H1 (cell line): Measurements from ENCODE around the gene ELOVL2. TPM values are rescaled to one million over a fixed set of nuclear protein-coding genes. Genes with fewer than 3 reads are reported as not detected.

Experiments
- CTCF ChIA-PET: fragments of 300-600 bp; sonication (Branson Sonifier 250); formaldehyde crosslinking; loops from one replicate; lab custom pipeline; 2021; ENCODE audit not compliant: partially characterized antibody; lab: Charles Lee
- POLR2A ChIA-PET: fragments of 300-600 bp; sonication (Branson Sonifier 250); formaldehyde crosslinking; loops from one replicate; lab custom pipeline; 2021; ENCODE audit warnings: inconsistent platforms; ENCODE audit not compliant: partially characterized antibody; lab: Charles Lee
- DNase-seq, 2 experiments: peaks; one replicate each; pipeline versions ENCODE4 v3.0.0 to v3.0.0-alpha.2; 2010 to 2022; ENCODE audit warnings: low spot score in 2 of 2, low read depth in 1 of 2, mixed read lengths in 1 of 2
- FAIRE-seq: peaks from 2 replicates; lab custom pipeline; 2011; peaks lifted over from hg19 to GRCh38; lab: Jason Lieb, UNC
- H2AFZ ChIP-seq: 2 replicates; pipeline ENCODE4 v1.8.1; 2012; ENCODE audit warnings: low read length, inconsistent platforms
- H2AK5ac ChIP-seq: 2 replicates; pipeline ENCODE4 v1.6.1; 2013; ENCODE audit warnings: low read depth, low read length
- H2BK120ac ChIP-seq: replicated peaks from 2 replicates; pipeline ENCODE3; 2013; ENCODE audit warnings: low read depth, low read length, inconsistent platforms
- H2BK12ac ChIP-seq: 2 replicates; pipeline ENCODE4 v1.6.1; 2013; ENCODE audit warnings: low read depth, low read length
- H2BK15ac ChIP-seq: 2 replicates; pipeline ENCODE4 v1.6.1; 2013; ENCODE audit warnings: low read length
- H2BK20ac ChIP-seq: 2 replicates; pipeline ENCODE4 v1.6.1; 2013; ENCODE audit warnings: low read length
- H2BK5ac ChIP-seq: 2 replicates; pipeline ENCODE4 v1.6.1; 2013; ENCODE audit warnings: low read depth, low read length
- H3K14ac ChIP-seq: 2 replicates; pipeline ENCODE4 v1.6.1; 2013; ENCODE audit warnings: inconsistent platforms; ENCODE audit not compliant: insufficient read length
- H3K18ac ChIP-seq: 2 replicates; pipeline ENCODE4 v1.6.1; 2013; ENCODE audit warnings: low read length; ENCODE audit errors: extremely low read depth
- H3K23ac ChIP-seq: 2 replicates; pipeline ENCODE4 v1.6.1; 2013; ENCODE audit warnings: inconsistent platforms; ENCODE audit not compliant: insufficient read length
- H3K23me2 ChIP-seq: 2 replicates; pipeline ENCODE4 v1.6.1; 2013; ENCODE audit warnings: low read depth, low read length
- H3K27ac ChIP-seq: 2 replicates; pipeline ENCODE4 v1.6.1; 2011; ENCODE audit warnings: low read depth, low read length, inconsistent platforms
- H3K27me3 ChIP-seq, 4 experiments: replicated peaks in 1 of 4; 1 replicate in 1 of 4; 2 replicates in 3 of 4; pipeline versions ENCODE4 v1.6.1 to v1.8.1; 2011 to 2013; ENCODE audit warnings: low read length in 3 of 4, mild to moderate bottlenecking in 3 of 4, inconsistent platforms in 2 of 4, mixed read lengths in 2 of 4, moderate library complexity in 1 of 4; ENCODE audit not compliant: control insufficient read depth in 3 of 4, insufficient read depth in 3 of 4; ENCODE audit errors: extremely low read depth in 1 of 4
- H3K36me3 ChIP-seq, 4 experiments: 2 replicates each; pipeline versions ENCODE4 v1.6.1 to v1.8.1; 2011 to 2013; ENCODE audit warnings: mild to moderate bottlenecking in 4 of 4, low read length in 3 of 4, moderate library complexity in 2 of 4, control low read depth in 1 of 4, inconsistent platforms in 1 of 4; ENCODE audit not compliant: insufficient read depth in 4 of 4, control insufficient read depth in 2 of 4
- H3K4ac ChIP-seq: replicated peaks from 2 replicates; pipeline ENCODE3; 2013; ENCODE audit warnings: low read length, low read depth, mixed read lengths, inconsistent platforms; ENCODE audit not compliant: insufficient read length
- H3K4me1 ChIP-seq, 4 experiments: replicated peaks in 1 of 4; 1 replicate in 1 of 4; 2 replicates in 3 of 4; pipeline versions ENCODE4 v1.6.1 to v1.8.1; 2011 to 2013; ENCODE audit warnings: low read length in 3 of 4, inconsistent platforms in 2 of 4, mixed read lengths in 1 of 4; ENCODE audit not compliant: insufficient read depth in 4 of 4, control insufficient read depth in 3 of 4
- H3K4me2 ChIP-seq, 2 experiments: 2 replicates each; pipeline versions ENCODE4 v1.6.1 to v1.8.1; 2011 to 2013; ENCODE audit warnings: low read depth in 2 of 2, low read length in 2 of 2, control low read depth in 1 of 2, inconsistent platforms in 1 of 2, mild to moderate bottlenecking in 1 of 2; ENCODE audit not compliant: insufficient read depth in 1 of 2
- H3K4me3 ChIP-seq, 4 experiments: fragments of 200-600, 300-600 bp in 1 of 4; sonication (generic), shearing (Covaris generic), sonication (Bioruptor Twin) in 1 of 4; 2 replicates each; pipeline versions ENCODE4 v1.5.1 to v1.8.1; 2011 to 2016; ENCODE audit warnings: low read length in 4 of 4, low read depth in 3 of 4, control low read depth in 2 of 4, inconsistent platforms in 2 of 4, mild to moderate bottlenecking in 2 of 4, mixed read lengths in 1 of 4, moderate library complexity in 1 of 4; ENCODE audit not compliant: insufficient read depth in 2 of 4; ENCODE audit errors: extremely low read depth in 1 of 4
- H3K56ac ChIP-seq: replicated peaks from 2 replicates; pipeline ENCODE3; 2013; ENCODE audit warnings: low read depth, mild to moderate bottlenecking, mixed read lengths, low read length, inconsistent platforms; ENCODE audit not compliant: insufficient read length
- H3K79me1 ChIP-seq: 2 replicates; pipeline ENCODE4 v1.6.1; 2013; ENCODE audit warnings: low read depth, low read length, control low read depth
- H3K79me2 ChIP-seq, 2 experiments: 2 replicates each; pipeline versions ENCODE4 v1.6.1 to v1.8.1; 2012 to 2013; ENCODE audit warnings: low read length in 2 of 2, mild to moderate bottlenecking in 2 of 2, inconsistent platforms in 1 of 2; ENCODE audit not compliant: insufficient read depth in 2 of 2, control insufficient read depth in 1 of 2
- H3K9ac ChIP-seq, 4 experiments: replicated peaks in 1 of 4; 1 replicate in 1 of 4; 2 replicates in 3 of 4; pipeline versions ENCODE4 v1.6.1 to v1.8.1; 2011 to 2013; ENCODE audit warnings: low read depth in 3 of 4, low read length in 3 of 4, control low read depth in 2 of 4, mild to moderate bottlenecking in 2 of 4, moderate library complexity in 2 of 4, inconsistent platforms in 1 of 4; ENCODE audit errors: extremely low read depth in 1 of 4
- H3K9me3 ChIP-seq, 2 experiments: 2 replicates each; pipeline versions ENCODE4 v1.6.1 to v1.8.1; 2012 to 2013; ENCODE audit warnings: mild to moderate bottlenecking in 2 of 2, moderate library complexity in 2 of 2, control low read depth in 1 of 2, inconsistent platforms in 1 of 2, low read depth in 1 of 2, low read length in 1 of 2, mixed read lengths in 1 of 2; ENCODE audit not compliant: insufficient read depth in 2 of 2
- H4K20me1 ChIP-seq, 2 experiments: replicated peaks in 1 of 2; 2 replicates each; pipeline versions ENCODE3 to v1.8.1; 2011 to 2013; ENCODE audit warnings: inconsistent platforms in 2 of 2, low read length in 2 of 2, mild to moderate bottlenecking in 1 of 2; ENCODE audit not compliant: insufficient read depth in 2 of 2, control insufficient read depth in 1 of 2
- H4K5ac ChIP-seq: 2 replicates; pipeline ENCODE4 v1.6.1; 2013; ENCODE audit warnings: low read length, low read depth, mixed read lengths, inconsistent platforms; ENCODE audit not compliant: insufficient read length
- H4K8ac ChIP-seq: 2 replicates; pipeline ENCODE4 v1.8.0; 2013; ENCODE audit warnings: mild to moderate bottlenecking, moderate library complexity, low read length, inconsistent platforms; ENCODE audit not compliant: insufficient read depth; ENCODE audit errors: extremely low read depth
- H4K91ac ChIP-seq: replicated peaks from 2 replicates; pipeline ENCODE3; 2013; ENCODE audit warnings: low read length, mixed read lengths, inconsistent platforms; ENCODE audit not compliant: insufficient read length
- FOSL1 ChIP-seq: IDR thresholded peaks from 2 replicates; pipeline ENCODE4 v1.6.1; 2011; ENCODE audit warnings: mild to moderate bottlenecking, low read depth, low read length, moderate library complexity; ENCODE audit not compliant: insufficient read depth
- KDM1A ChIP-seq: fragments of 200-600, 300-600 bp; sonication (generic); IDR thresholded peaks from 2 replicates; pipeline ENCODE4 v1.7.1; 2016; ENCODE audit warnings: mild to moderate bottlenecking, low read length, borderline replicate concordance
- MAFK ChIP-seq: IDR thresholded peaks from 2 replicates; pipeline ENCODE4 v1.6.1; 2012; ENCODE audit warnings: low read depth, mild to moderate bottlenecking, improper control_type of control experiment, low read length
- RAD21 ChIP-seq, 2 experiments: IDR thresholded peaks in 1 of 2; conservative IDR thresholded peaks in 1 of 2; 2 replicates each; pipeline ENCODE4 v1.6.1; 2011; ENCODE audit warnings: low read depth in 2 of 2, low read length in 2 of 2, improper control_type of control experiment in 1 of 2, inconsistent platforms in 1 of 2, mild to moderate bottlenecking in 1 of 2, moderate library complexity in 1 of 2
- RNF2 ChIP-seq: fragments of 200-900, 300-1000 bp; sonication (generic); IDR thresholded peaks from 2 replicates; pipeline ENCODE4 v1.7.1; 2016; ENCODE audit warnings: borderline replicate concordance, low read depth, mild to moderate bottlenecking, antibody characterized with exemption, low read length; ENCODE audit not compliant: poor library complexity, severe bottlenecking; ENCODE audit errors: missing control alignments
- SAP30 ChIP-seq: fragments of 300-600 bp; sonication (generic); IDR thresholded peaks from 2 replicates; pipeline ENCODE4 v1.7.1; 2012; ENCODE audit warnings: low read length, moderate library complexity, mild to moderate bottlenecking, inconsistent platforms; ENCODE audit not compliant: insufficient read depth, insufficient replicate concordance
- SIN3A ChIP-seq, 2 experiments: IDR thresholded peaks in 1 of 2; conservative IDR thresholded peaks in 1 of 2; 2 replicates each; pipeline ENCODE4 v1.6.1; 2011 to 2012; ENCODE audit warnings: low read length in 2 of 2, improper control_type of control experiment in 1 of 2, low read depth in 1 of 2, mild to moderate bottlenecking in 1 of 2
- SP2 ChIP-seq: IDR thresholded peaks from 2 replicates; pipeline ENCODE4 v1.6.1; 2012; ENCODE audit warnings: mild to moderate bottlenecking, low read length, inconsistent platforms
- YY1 ChIP-seq: IDR thresholded peaks from 2 replicates; pipeline ENCODE4 v1.6.1; 2011; ENCODE audit warnings: low read depth, mild to moderate bottlenecking, low read length
- WGBS, 2 experiments: shearing (Covaris generic) in 1 of 2; methylation state at CpG; one replicate each; pipeline versions ENCODE4 v1.1.6 to v1.1.7; 2013 to 2015; ENCODE audit warnings: low lambda C conversion rate in 2 of 2, mixed read lengths in 2 of 2, inconsistent platforms in 1 of 2, low coverage in 1 of 2, missing lambda C conversion rate in 1 of 2; ENCODE audit not compliant: insufficient replicate concordance in 2 of 2, insufficient coverage in 1 of 2, insufficient read length in 1 of 2; ENCODE audit errors: extremely low coverage in 1 of 2, missing lambda C conversion rate in 1 of 2; 5-methylcytosine and 5-hydroxymethylcytosine counted together
- polyA plus RNA-seq, 7 experiments: library from polyadenylated mRNA; depleted of rRNA in 3 of 7; stranded (reverse) in 5 of 7; unstranded in 2 of 7; fragments of >200 nt in 5 of 7; fragments of 200-250 nt in 2 of 7; gene quantifications; 1 replicate in 5 of 7; 2 replicates in 1 of 7; 4 replicates in 1 of 7; pipeline versions ENCODE4 v1.2.1 to v1.2.3, GENCODE V29; 2011 to 2013; ENCODE audit warnings: missing spikeins in 2 of 7, mixed read lengths in 2 of 7
- total RNA-seq: library from RNA; stranded (reverse); fragmentation: NEBNext Ultra II Directional; extraction: Animal tissue kit (Norgen Biotek cat#: 25700); gene quantifications from 2 replicates; pipeline ENCODE4 v1.2.1, GENCODE V29; 2021

The ELOVL2 gene
- total and polyA plus RNA-seq, 2 of the 8 experiments (the other 6 are each of a cell fraction or from before 2014, with no cell fraction given), result 0.42 to 0.89 TPM

DNA sequence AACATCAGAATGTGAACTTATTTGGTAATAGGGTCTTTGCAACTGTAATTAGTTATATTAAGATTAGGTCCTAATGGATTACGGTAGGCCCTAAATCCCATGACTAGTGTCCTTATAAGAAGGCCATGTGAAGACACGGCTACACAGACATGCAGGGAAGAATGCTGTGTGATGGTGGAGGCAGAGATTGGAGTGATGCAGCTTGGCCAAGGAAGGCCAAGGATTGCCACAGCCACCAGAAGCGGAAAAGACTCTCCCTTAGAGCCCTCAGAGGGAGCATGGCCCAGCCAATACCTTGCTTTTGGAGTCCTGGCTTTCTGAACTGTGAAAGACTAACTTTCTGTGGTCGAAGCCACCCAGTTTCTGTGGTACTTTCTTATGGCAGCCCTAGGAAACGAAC lies 39.9 kb upstream of the ELOVL2 start:
- Histone ChIP-seq H3K4me3 (no peak overlapping the region), H2AK5ac (no peak overlapping the region), H2AFZ (no peak overlapping the region), H2BK15ac (no peak overlapping the region), H3K4me2 (no peak overlapping the region), H2BK20ac (no peak overlapping the region), H3K23ac (no peak overlapping the region), H3K79me2 (no peaks in the 10 kb centered on the region), H4K8ac (no peak overlapping the region), H3K4ac (no peak overlapping the region), H3K23me2 (no peaks in the 10 kb centered on the region), H3K36me3 (no peaks in the 10 kb centered on the region), H4K5ac (no peak overlapping the region), H3K27me3 (no peaks in the 10 kb centered on the region), H3K18ac (no peak overlapping the region), H2BK5ac (no peak overlapping the region), H3K56ac (no peak overlapping the region), H4K91ac (no peak overlapping the region), H3K9me3 (no peaks in the 10 kb centered on the region), H4K20me1 (no peaks in the 10 kb centered on the region), H3K4me1 (no peaks in the 10 kb centered on the region), H3K79me1 (no peaks in the 10 kb centered on the region), H2BK12ac (no peak overlapping the region), H3K14ac (no peak overlapping the region), H3K27ac (no peak overlapping the region), H3K9ac (no peak overlapping the region), H2BK120ac (no peak overlapping the region)
- DNase-seq, result no peak
- CTCF ChIA-PET, result interaction anchor here (1.7 kb wide), 1 partner anchor 130 kb away, joined by 5 read pairs; no protein-coding TSS in a partner anchor
- POLR2A ChIA-PET, result no interaction called here
- no peak for FAIRE-seq
- WGBS, 2 experiments, result 87% methylated on average over 5 of the region's 5 CpGs; no CpG with 5 or more reads in 1 of the 2 experiments
- no peak for TF ChIP-seq FOSL1
- TF ChIP-seq SP2, result no peak
- no peak for TF ChIP-seq KDM1A
- no peak for TF ChIP-seq YY1
- TF ChIP-seq RNF2, result no peak
- TF ChIP-seq SAP30, result no peak
- TF ChIP-seq MAFK, result no peak
- no peak for TF ChIP-seq SIN3A (conservative IDR thresholded peaks at IDR 0.05 in 1 of 2, IDR thresholded peaks at IDR 0.05 in 1 of 2; ENCODE audit: low read depth in 1 of 2, low read length in 2 of 2)
- TF ChIP-seq RAD21 (IDR thresholded peaks at IDR 0.05 in 1 of 2, conservative IDR thresholded peaks at IDR 0.05 in 1 of 2; ENCODE audit: low read depth in 2 of 2, low read length in 2 of 2), result no peak
